ENCODE data around the gene CERT1.

- TF ChIP-seq, protein P1, sequence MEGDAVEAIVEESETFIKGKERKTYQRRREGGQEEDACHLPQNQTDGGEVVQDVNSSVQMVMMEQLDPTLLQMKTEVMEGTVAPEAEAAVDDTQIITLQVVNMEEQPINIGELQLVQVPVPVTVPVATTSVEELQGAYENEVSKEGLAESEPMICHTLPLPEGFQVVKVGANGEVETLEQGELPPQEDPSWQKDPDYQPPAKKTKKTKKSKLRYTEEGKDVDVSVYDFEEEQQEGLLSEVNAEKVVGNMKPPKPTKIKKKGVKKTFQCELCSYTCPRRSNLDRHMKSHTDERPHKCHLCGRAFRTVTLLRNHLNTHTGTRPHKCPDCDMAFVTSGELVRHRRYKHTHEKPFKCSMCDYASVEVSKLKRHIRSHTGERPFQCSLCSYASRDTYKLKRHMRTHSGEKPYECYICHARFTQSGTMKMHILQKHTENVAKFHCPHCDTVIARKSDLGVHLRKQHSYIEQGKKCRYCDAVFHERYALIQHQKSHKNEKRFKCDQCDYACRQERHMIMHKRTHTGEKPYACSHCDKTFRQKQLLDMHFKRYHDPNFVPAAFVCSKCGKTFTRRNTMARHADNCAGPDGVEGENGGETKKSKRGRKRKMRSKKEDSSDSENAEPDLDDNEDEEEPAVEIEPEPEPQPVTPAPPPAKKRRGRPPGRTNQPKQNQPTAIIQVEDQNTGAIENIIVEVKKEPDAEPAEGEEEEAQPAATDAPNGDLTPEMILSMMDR (IDR thresholded peaks at IDR 0.05) = no peak
- TF ChIP-seq POLR2A (IDR thresholded peaks at IDR 0.05) = no peak
These were observed 123.6 kb downstream of the CERT1 start for GRCh38 chr5:75387806-75388205.
